G401.6 (cell line): Measurements from ENCODE around the gene ATP5ME.

Experiments used
- FAIRE-seq: peaks from 2 replicates; lab custom pipeline; 2012; peaks lifted over from hg19 to GRCh38; lab: Jason Lieb, UNC

ATP5ME gene

DNA sequence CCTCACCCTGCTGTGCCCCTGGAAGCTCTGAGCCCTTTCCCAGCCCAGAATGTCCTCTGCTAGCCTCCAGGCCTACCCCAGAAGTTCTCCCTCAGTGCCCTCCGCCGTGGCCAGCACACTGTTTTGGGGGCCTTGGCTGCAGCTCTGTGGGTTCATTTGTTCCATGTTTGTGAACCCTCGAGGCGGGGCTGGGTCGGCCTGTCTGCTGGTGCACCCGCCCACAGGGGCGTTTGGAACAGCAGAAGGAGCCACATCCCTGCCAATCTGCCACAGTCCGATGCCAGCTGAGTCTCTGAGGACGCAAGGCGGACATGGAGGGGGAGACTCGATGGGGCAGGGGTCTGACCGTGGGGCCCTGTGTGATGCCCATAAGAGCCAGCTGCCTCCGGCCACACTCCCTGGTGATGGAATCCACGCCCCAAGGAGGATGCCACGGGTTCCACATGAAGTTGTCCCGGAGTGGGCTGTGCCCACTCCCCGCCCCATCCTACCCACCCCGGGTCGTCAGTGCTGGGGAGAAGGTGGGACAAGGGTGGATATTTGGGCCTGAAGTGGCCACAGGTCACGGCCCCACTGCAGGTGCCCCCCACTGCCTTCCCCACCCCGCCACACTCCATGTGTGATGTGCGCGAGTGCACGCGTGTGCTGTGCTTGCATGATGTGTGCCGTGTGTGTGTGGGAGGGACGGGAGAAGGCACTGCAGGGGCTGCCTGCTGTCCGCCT lies 7.1 kb downstream of the ATP5ME start:
- FAIRE-seq = no peak

DNA sequence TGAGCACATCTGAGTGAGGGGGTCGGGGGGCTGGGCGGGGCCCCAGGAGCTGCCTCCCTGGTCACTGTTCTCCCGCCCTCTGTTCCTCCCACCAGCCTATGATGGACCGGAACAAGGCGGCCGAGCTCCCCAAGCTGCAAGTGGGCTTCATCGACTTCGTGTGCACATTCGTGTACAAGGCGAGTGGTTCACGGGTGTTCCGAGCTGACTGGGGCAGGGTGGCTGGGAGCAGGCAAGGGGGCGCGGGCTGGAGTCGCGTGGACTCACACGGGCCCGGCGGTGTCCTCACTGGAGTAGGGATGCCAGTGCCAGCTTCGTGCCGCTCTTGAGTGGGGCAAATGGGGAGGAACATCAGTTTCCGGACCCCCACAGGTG lies 7.7 kb downstream of the ATP5ME start:
- no peak for FAIRE-seq

DNA sequence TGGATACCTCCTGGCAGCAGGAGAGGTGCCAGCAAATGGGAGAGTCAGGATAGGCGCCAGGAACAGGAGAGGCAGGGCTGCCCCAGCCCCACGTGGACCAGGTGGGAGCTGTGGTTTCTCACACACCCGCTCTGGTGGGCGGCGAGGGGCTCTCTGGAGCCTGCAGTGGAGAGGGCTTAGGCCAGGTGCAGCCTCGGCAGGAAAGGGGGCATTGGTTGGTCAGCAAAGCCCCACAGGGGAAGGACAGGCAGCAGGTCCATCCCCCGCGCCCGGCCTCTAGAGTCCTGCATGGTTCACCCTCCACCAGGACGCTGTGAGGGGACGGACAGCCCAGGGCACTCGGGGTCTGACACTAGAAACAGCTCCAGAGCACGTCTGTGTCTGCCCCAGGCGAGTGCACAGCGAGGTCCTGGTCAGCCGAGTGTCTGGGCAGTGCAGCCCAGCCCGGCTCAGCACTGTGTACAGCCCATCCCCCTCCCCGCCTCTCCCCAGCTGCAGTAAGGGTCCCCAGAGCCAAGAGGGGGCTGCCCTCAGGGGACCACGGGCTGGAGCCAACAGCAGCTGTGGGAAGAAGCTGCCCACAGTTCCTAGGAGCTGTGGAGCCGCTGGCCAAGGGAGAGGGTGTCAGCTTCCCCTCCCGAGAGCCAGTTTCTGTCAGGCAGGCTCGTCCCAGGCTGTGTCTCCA lies 8.2 kb downstream of the ATP5ME start:
- no peak for FAIRE-seq

DNA sequence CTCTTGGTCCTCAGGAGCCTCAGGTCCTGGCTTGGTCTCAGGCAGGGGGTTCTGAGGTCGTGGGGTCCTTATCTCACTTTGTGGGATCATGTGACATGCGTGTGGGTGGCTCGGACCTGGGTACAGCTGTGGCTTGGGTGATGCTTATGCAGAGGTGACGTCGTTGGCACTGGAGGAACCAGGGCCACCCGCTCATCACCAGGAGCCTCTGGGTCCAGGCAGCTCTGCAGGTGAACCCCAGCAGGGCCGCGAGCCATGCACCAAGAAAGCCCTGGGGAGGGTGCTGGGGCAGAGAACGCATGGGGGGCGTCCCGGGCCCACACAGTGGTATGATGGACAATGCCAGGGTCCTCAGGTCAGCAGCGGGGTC lies 8.7 kb downstream of the ATP5ME start:
- no peak for FAIRE-seq

DNA sequence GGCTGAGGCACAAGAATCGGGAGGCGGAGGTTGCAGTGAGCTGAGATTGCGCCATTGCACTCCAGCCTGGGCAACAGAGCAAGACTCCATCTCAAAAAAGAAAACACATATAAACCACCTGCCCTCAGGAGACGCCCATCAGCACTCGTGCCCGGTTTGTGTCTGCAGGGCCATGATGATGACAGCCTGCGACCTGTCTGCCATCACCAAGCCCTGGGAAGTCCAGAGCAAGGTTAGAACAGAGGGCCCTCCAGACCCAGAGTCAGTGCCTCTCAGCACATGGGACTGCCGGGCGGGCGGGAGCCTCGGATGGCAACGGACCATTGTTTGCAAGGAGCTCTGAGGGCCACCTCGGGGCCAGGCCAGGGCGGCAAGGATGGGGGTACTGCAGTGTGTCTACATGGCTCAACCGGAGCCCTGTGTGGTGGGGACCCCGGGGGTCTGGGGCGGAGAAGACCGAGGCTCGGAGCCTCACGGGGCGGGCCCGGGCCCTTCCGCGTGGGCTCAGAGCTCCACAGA lies 9.3 kb downstream of the ATP5ME start:
- FAIRE-seq = no peak

DNA sequence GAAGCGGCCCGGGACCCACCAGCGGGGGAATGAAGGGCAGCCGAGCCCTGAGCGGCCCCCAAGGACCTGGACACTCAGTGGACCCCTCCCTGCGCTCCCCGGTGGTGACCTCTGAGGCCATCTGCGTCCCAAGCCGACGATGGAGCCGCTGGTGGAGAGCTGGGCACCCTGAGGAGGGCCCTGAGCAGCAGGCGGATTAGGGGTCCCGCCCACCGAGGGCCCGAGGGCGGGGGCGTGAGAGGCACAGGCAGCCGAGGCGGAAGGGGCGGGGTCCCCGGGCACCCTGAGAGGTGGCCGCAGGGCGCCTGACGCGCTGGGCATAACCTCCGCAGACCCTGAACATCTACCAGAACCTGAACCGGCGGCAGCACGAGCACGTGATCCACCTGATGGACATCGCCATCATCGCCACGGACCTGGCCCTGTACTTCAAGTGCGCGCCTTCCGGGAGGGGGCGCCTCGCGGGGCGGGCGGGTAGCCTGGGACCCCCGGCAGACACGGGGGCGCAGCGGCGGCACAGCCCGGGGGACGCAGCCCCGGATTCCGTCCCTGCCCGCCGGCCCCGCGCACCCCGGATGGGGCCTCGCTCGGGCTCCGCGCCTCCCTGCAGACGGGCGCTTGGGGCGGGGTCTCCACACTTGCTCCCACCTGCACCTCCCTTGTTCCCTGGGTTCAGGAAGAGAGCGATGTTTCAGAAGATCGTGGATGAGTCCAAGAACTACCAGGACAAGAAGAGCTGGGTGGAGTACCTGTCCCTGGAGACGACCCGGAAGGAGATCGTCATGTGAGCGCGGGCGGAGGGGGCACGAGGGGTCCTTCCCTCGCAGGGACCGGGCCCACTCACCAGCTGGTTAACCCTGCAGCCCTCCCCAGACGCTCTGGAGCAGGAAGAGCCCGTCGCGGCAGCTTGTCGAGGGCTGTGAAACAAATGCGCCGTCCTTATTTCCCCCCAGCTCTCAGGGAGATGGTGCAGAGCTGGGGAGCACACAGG lies 10.3 kb downstream of the ATP5ME start:
- no peak for FAIRE-seq

DNA sequence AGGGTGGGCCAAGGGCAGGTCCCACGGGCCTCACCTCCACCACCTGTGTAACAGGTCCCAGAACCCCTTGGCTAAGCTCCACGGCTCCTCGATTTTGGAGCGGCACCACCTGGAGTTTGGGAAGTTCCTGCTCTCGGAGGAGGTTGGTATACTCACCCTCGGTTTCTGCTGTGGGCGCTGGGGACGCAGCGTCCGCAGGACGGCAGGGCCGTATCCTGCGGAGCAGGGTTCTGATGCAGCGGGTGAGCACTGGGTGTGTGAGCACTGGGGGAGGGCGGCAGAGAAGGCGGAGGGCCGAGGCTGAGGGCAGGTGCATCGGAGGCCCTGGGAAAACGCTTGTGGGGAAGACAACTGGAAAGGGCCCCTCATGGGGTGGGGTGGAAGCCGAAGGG lies 11.0 kb downstream of the ATP5ME start:
- no peak for FAIRE-seq

DNA sequence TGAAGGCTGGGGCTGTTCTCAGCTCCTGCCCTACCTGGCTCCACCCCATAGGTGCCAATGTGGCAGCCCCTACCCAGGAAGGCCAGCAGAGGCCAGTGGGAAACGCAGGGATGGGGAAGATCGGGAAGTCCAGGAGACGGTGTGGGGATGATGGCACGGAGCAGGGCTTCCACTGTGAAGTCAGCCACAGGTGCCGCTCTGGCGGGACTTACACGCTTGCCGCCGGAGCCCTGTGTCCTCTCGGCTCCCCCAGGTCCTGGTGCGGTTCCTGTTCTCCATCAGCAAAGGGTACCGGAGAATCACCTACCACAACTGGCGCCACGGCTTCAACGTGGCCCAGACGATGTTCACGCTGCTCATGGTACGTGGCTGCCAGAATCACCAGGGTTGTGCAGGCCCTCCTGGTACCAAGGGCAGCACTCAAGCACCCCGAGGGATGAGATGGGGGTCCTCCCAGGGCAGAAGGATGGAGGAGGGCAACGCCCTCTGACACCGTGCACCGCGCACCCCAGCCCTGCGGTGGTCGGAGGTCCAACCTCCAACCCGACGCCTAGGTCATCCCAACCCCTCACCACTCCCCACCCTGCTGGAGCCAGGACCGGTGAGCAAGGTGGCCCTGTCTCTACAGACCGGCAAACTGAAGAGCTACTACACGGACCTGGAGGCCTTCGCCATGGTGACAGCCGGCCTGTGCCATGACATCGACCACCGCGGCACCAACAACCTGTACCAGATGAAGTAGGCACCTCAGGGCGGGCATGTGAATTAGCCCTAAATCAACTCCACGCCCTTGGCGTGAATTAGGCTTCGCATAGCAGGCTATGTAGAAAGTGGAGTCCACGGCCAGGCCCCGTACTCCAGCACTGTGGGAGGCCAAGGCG lies 12.0 kb downstream of the ATP5ME start:
- FAIRE-seq = no peak

DNA sequence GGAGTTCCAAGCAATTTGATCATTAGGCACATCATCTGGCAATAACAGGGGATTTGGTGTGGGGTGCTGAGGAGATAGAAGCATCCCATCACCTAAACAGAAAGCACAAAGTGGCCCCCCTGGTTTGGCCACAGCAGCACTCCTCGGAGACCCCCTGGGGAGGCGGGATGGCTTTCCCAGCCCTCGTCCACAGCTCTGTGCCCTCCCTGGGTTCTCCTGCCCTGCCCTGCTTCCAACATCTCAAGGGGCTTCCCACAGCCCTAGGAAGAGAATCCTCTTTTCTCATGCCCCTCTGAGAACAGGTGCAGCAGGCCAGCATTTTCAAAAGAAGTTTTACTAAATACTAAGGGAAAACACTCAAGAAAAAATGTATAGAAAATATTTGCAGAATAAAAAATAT lies 12.8 kb downstream of the ATP5ME start:
- no peak for FAIRE-seq

DNA sequence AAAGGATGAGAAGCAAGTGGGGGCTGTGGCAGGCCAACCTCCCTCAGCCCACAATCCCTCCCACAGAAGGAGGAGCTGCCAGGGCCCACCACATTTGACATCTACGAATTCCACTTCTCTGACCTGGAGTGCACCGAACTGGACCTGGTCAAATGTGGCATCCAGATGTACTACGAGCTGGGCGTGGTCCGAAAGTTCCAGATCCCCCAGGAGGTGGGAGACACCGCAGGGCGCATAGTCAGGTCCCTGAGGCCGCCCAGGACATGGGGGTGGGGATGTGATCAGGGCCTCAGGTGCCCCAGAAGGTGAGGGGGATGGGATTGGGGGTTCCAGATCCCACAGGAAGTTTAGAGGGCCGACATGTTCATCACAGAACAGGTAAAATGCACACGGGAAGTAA lies 13.7 kb downstream of the ATP5ME start:
- no peak for FAIRE-seq

DNA sequence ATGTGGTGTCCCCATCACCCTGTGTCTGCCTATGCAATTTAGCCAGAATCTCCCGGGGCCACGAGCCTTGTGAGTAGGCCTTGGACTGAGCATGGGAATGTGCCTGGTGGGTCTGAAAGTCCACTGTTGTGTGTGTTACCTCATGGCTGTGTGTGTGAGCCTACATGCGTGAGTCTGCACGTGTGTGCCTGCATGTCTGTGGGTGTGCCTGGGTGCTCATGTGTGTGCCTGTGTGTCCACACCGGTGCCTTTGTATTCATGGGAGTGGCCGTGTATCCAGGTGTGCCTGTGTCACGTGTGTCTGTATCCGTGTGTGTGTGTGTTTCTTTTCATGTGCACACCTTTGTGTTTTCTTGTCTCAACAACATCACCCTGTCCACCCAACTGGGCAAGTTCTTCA lies 14.2 kb downstream of the ATP5ME start:
- FAIRE-seq = no peak

DNA sequence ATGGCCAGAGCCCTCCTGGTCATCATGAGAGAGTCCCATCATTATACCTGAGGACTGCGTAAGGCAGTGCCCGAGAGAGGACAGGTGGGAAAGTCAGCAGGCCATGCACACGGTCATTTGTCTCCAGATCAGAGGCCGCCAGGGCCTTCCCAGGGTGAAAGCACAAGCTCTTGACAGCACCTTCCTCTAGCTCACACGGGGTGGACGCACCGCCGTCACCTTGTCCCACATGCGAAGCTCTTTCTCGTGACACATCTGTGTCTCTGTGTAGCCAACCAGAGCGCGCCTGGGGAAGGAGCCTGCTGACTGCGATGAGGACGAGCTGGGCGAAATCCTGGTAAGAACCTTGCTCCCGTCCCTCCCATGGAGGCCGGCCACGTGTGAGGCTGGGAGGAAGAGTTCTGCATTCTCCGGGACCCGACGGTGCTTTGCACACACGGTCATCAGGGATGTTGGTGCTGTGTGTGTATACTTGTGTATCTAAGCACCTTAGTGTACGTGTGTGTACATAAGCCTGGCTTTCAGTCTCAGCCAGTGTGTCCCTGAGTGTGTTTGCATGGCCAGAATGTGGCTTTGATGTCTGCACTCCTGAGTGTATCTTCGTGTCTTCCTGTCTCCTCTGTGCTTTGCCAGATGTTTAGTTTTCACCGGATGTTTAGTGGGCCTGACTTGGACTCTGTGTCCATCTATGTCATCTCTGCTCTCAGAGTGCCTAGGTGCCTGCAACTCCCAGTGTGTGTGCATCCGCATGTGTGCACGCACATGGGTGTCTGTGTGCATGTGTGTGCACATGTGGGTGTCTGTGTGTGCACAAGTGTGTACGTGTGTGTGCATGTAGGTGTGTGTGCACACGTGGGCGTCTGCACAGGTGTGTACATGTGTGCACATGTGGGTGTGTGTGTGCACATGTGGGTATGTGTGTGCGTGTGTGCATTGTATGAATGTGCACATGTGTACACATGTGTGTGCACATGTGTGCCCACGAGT lies 15.1 kb downstream of the ATP5ME start:
- no peak for FAIRE-seq

DNA sequence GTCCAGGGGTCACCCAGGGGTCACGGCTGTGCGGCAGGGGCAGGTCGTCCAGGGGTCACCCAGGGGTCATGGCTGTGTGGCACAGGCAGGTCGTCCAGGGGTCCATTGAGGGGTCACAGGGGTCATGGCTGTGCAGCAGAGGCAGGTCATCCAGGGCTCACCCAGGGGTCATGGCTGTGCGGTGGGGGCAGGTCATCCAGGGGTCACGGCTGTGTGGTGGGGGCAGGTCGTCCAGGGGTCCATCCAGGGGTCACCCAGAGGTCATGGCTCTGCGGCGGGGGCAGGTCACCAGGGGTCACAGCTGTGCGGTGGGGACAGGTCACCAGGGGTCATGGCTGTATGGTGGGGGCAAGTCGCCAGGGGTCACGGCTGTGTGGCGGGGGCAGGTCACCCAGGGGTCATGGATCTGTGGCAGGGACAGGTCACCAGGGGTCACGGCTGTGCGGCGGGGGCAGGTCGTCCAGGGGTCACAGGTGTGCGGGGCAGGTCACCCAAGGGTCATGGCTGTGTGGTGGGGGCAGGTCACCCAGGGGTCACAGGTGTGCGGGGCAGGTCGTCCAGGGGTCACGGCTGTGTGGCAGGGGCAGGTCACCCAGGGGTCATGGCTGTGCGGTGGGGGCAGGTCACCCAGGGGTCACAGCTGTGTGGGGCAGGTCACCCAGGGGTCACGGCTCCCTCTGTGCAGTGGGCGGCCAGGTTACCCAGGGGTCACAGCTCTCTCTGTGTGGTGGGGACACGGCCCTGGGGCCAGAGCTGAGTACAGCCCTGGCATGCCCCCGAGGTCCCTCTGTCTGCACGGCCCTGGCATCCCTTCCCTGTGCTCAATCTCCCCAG lies 16.0 kb downstream of the ATP5ME start:
- FAIRE-seq = no peak

DNA sequence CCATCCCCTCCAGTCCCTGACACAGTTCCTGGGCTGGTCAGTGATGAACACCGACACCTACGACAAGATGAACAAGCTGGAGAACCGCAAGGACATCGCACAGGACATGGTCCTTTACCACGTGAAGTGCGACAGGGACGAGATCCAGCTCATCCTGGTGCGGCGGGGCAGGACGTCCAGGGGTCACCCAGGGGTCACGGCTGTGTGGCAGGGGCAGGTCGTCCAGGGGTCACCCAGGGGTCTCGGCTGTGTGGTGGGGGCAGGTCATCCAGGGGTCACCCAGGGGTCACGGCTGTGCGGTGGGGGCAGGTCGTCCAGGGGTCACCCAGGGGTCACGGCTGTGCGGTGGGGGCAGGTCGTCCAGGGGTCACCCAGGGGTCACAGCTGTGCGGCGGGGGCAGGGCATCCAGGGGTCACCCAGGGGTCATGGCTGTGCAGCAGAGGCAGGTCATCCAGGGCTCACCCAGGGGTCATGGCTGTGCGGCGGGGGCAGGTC lies 16.7 kb downstream of the ATP5ME start:
- FAIRE-seq = no peak

DNA sequence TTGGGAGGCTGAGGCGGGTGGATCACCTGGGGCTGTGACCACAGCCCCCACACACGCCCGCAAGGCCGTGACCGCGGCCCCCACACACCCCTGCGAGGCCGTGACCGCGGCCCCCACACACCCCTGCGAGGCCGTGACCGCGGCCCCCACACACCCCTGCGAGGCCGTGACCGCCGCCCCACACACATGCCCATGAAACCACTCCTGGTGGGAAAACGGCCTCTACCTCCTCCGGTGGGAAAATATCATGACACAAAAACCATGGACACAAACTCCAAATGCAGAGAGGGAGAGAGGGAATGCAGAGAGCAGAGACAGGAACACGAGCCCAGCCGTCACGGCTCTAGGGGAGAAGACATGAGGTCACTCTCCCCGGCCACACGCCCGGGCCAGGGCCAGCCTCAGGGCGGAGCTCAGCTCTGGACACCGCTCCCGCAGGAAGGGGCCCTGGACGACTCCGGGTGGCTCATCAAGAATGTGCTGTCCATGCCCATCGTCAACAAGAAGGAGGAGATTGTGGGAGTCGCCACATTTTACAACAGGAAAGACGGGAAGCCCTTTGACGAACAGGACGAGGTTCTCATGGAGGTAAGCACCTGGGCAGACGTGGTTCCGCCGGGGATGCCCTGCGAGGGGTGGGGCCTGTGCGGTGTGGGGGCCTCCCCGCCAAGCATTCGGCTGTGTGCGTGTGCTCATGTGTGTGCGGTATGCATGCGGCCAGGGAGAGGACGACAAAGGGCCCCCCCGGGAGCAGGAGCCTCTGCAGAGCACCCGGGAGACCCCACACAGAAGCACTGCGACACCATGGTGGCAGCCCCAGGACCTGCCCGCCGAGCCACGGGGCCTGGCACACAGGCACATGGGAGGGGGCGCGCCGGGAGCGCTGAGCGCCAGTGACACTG lies 17.4 kb downstream of the ATP5ME start:
- FAIRE-seq = no peak

DNA sequence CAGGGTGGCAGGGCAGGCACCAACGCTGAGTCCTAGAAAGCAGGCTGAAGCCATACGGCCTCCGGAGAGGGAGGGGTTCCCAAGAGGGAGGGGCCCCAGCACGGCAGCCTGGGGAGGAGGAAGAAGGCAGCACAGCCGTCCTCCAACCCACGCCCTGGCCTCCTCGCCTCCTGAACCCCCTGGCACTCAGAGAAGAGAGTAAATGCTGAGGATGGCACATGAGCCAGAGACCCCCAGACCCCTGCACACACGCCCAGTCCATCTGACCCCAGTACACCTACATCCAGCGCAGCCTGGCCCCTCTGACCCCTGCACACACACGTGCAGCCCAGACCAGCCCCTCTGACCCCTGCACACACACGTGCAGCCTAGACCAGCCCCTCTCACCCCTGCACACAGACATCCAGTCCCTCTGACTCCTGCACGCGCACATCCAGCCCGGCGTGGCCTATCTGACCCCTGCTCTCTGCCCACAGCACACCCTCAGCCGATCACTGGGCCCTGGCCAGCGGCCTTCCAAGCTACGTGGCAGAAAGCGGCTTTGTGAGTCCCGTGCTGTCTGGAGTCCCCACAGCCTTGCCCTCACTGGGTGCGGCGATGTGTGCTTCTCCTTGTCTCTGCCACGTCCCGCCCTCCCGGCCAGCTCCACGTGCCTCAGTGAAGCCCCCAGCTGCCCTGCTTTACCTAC lies 18.5 kb downstream of the ATP5ME start:
- FAIRE-seq = no peak

DNA sequence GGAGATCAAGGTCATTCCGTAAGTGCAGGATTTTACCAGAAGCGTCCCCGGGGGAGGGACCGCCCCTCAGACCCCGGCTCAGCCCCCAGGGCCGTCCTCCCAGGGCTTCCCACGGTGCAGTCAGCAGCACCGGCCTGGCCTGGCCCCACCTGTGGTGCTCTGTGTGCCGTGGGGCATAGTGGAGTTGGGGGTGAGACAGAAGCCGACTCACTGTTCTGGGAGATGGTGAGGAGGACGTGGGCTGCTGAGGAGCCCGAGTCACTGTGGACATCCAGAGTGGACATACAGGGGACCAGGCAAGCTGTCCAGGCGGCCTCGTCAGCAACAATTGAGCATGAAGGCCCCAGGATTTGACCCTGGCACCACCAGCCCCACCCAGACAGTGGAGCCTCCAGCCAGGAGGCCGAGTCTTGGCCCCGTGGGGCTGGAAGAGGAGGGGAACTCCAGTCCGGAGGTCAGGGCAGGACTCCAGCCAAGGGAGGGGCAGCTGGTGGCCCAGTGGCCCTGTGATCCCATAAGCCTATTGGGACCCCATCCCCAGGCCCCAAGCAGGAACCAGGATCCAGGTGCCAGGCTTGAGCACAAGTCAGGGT lies 19.1 kb downstream of the ATP5ME start:
- no peak for FAIRE-seq

DNA sequence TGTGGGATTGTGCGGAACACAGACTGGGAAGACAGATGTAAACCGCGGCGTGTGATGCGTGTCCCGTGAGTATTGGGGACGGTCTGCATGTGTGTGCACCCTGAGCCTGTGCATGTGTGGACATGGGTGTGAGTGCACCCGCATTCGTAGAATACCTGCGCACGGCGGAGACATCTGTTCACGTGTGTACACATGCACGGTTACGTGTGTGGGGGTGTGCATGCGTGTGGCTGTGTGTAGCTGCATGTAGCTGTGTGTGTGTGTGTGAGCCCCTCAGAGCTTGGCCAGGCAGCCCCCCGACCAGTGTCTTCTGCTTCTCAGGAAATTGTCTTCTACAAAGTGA lies 19.6 kb downstream of the ATP5ME start:
- no peak for FAIRE-seq
